ENCODE results near the gene LAMA5. TPM values are rescaled to one million over a fixed set of nuclear protein-coding genes. Genes with fewer than 3 reads are reported as not detected.

The LAMA5 gene
- total RNA-seq, 1 donor from 2014 or later = 79.6 TPM

- intact Hi-C loops (cut with DNase I) = no loop called here
- DNase-seq (no peak), ATAC-seq (ENCODE audit: poor library complexity) (no peak)
Observed at GRCh38 chr20:62273416-62273815, 93.7 kb downstream of the LAMA5 start.

GRCh38 chr20:62272200-62272599 lies 94.9 kb downstream of the LAMA5 start:
- DNase-seq = no peak
- intact Hi-C loops (cut with DNase I) = no loop called here
- ATAC-seq (ENCODE audit: poor library complexity) = no peak

GRCh38 chr20:62269871-62270270 lies 97.2 kb downstream of the LAMA5 start:
- intact Hi-C loops (cut with DNase I) = no loop called here
- ATAC-seq (ENCODE audit: poor library complexity) (no peak), DNase-seq (no peak)

GRCh38 chr20:62269378-62269777 lies 97.7 kb downstream of the LAMA5 start:
- ATAC-seq (ENCODE audit: poor library complexity) = no peak
- intact Hi-C loops (cut with DNase I) = no loop called here
- DNase-seq = no peak

DNA sequence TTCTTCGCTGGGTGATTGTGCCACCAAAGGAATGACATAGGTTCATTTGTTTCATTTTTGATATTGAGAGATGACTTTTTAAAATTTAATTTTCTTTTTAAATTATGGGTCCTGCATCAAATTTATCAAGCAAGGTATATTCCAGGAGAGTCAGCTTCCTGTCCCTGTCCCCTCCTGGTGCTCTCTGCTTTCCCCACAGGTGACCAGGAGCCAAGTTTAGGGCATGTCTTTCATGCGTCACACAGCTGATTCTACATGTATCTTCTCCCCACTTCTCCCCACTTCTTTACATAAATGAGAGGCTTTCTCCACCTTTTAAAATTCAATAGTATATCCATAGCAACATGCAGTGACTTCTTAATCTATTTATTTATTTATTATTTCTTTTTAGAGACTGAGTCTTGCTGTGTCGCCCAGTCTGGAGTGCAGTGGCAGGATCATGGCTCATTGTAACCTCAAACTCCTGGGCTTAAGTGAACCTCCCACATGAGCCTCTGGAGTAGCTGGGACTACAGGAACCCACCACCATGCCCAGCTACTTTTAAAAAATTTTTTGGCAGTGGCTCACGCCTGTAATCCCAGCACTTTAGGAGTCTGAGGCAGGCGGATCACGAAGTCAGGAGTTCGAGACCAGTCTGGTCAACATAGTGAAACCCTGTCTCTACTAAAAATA lies 98.7 kb downstream of the LAMA5 start:
- intact Hi-C loops (cut with DNase I) = no loop called here
- ATAC-seq (ENCODE audit: poor library complexity) (no peak), DNase-seq (no peak)

DNA sequence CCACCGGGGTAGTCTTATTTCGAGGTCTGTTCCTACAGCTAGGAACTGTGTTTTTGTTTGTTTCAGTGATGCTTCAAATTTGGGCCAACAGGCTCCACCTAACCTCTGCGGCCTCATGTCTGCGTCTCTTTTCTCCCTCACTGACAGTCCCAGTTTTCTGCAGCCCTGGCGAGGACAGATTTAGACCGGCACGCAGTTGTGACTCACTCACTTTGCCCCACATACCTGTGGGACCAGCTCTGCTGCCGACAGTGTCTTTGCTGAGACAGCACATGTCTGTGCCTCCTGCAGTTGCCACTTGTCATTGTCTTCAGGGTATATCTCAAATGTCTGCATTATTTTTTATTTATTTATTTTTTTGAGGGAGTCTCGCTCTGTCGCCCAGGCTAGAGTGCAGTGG lies 99.6 kb downstream of the LAMA5 start:
- DNase-seq = peak; percentile 54
- intact Hi-C loops (cut with DNase I) = no loop called here
- ATAC-seq (ENCODE audit: poor library complexity) = peak; percentile 94

GRCh38 chr20:62266851-62267250 lies 100.3 kb downstream of the LAMA5 start:
- ATAC-seq (ENCODE audit: poor library complexity) = no peak
- no peak for DNase-seq
- intact Hi-C loops (cut with DNase I) = no loop called here

DNA sequence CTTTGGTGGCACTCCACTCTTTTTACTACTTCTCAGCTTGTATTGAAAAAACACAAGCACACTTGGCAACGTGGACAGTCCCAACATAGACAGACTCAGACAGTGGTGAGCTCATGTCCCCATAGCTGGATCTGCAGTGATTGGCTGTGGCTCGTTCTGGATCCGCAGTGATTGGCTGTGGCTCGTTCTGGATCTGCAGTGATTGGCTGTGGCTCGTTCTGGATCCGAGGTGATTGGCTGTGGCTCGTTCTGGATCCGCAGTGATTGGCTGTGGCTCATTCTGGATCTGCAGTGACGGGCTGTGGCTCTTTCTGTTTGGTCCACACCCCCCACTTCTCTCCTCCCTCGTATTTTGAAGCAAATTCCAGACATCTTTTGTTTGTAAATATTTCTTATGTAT lies 100.8 kb downstream of the LAMA5 start:
- ATAC-seq (ENCODE audit: poor library complexity) (no peak), DNase-seq (no peak)
- intact Hi-C loops (cut with DNase I) = no loop called here

GRCh38 chr20:62265365-62265764 lies 101.7 kb downstream of the LAMA5 start:
- DNase-seq (no peak), ATAC-seq (ENCODE audit: poor library complexity) (no peak)
- intact Hi-C loops (cut with DNase I) = no loop called here

DNA sequence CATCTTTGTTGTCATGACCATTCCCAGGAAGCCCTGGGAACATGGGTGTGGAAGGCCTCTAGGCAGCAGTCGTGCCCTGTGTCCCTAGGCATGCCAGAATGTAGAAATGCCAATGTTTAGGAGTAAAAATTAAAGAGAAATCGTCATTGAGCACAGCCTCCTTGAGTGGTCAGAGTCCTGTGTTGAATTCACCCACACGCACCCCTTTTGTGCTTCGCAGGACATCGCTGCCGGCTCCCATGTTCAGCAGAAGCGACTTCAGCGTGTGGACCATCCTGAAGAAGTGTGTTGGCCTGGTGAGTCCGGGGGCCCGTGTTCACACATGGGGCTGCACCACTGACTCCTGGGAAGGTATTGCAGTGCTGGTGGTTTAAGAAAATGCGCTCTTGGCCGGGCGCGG lies 103.7 kb downstream of the LAMA5 start:
- no peak for ATAC-seq (ENCODE audit: poor library complexity)
- intact Hi-C loops (cut with DNase I) = no loop called here
- DNase-seq = no peak

- ATAC-seq (ENCODE audit: poor library complexity) (no peak), DNase-seq (no peak)
- intact Hi-C loops (cut with DNase I) = no loop called here
Observed at GRCh38 chr20:62262064-62262463, 105.0 kb downstream of the LAMA5 start.

- DNase-seq (no peak), ATAC-seq (ENCODE audit: poor library complexity) (no peak)
- intact Hi-C loops (cut with DNase I) = no loop called here
Observed at GRCh38 chr20:62259294-62259565, 107.9 kb downstream of the LAMA5 start.

Small RNAs within 50 kb of the gene (microRNA-seq; reads per million reads assigned to microRNA genes)
- not detected for gene MIR4758

Other genes starting within 250 kb of the LAMA5 start
- 51.7 TPM for gene LSM14B, start 244.8 kb downstream of the LAMA5 start, total RNA-seq
- gene PSMA7, start 223.9 kb downstream of the LAMA5 start, total RNA-seq = 239 TPM
- 8.9 TPM for gene SS18L1, start 223.5 kb downstream of the LAMA5 start, total RNA-seq
- gene MTG2, start 184.3 kb downstream of the LAMA5 start, total RNA-seq = 20.8 TPM
- gene HRH3, start 147.0 kb downstream of the LAMA5 start, total RNA-seq = not detected
- 52.3 TPM for gene OSBPL2, start 128.8 kb downstream of the LAMA5 start, total RNA-seq
- 68.5 TPM for gene ADRM1, start 64.3 kb downstream of the LAMA5 start, total RNA-seq
- gene RPS21, start 19.8 kb upstream of the LAMA5 start, total RNA-seq = 732 TPM
- 15.0 TPM for gene CABLES2, start 40.0 kb upstream of the LAMA5 start, total RNA-seq
- not detected for gene RBBP8NL, start 60.2 kb upstream of the LAMA5 start, total RNA-seq
- 1.7 TPM for gene GATA5, start 108.7 kb upstream of the LAMA5 start, total RNA-seq

All from Right ventricle myocardium superior (tissue), 1 donor.